NCI-H226 (cell line): ENCODE measurements around the gene SH3BGRL2.
"Not testable (repeated sequence)": the region's sequence is repeated elsewhere in the genome, so short reads cannot be mapped to it uniquely, and the experiment has no call there.

Experiments
- DNase-seq: peaks from one replicate; pipeline ENCODE4 v3.0.0-alpha.2; 2015

SH3BGRL2 gene

DNA sequence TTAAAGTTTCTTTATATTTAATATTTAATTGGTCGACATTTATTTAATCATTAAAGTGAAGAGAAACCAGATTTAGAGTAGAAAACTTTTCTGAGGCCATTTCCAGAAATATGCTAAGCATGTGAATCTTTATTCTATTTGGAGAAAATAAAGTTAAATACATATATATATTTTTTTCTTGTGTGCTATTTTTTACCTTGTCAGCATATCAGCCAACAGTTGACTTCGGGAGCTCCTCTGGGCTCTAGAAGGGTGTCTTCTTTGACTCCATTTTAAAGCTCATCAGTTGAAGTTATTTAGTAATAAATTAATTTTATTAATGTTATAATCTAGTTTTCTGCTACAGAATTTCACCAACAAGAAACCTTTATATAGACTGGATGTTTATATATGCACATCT is 73.1 kb downstream of the SH3BGRL2 start:
- no peak for DNase-seq

DNA sequence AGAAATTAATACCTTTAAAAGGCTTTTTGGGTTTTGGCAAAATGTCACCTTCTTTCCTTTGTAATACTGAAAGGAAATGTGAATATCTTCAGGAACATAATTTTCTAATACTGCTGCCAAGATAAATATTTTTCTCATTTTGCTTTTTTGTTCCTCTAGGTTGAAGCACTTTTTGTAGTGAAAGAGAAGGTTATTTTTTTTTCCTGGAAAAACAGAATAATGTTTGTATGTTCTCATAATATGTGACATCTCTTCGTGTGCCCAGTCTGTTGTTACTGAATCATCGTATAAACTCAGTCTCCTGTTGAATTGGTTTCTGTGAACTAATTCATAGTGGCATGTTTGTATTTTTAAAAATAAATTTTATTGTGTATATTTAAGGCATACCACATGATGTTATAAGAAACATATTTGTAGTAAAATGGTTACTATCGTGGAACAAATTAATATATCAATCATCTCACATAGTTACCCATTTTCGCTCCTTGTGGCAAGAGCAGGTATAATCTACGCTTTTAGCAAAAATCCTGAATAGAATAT is 74.4 kb downstream of the SH3BGRL2 start:
- no peak for DNase-seq

DNA sequence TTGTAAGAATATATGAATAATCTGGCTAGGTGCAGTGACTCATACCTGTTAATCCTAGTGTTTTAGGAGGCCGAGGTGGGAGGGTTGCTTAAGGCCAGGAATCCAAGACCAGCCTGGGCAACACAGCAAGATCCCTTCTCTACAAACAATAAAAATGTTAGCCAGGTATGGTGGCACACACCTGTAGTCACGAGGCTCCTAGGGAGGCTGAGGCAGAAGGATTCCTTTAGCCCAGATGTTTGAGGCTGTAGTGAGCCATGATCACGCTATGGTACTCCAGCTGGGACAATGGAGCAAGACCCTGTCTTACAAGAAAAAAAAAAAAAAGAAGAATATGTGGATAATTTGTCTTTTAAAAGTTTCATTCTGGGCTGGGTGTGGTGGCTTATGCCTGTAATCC is 75.4 kb downstream of the SH3BGRL2 start:
- no peak for DNase-seq

DNA sequence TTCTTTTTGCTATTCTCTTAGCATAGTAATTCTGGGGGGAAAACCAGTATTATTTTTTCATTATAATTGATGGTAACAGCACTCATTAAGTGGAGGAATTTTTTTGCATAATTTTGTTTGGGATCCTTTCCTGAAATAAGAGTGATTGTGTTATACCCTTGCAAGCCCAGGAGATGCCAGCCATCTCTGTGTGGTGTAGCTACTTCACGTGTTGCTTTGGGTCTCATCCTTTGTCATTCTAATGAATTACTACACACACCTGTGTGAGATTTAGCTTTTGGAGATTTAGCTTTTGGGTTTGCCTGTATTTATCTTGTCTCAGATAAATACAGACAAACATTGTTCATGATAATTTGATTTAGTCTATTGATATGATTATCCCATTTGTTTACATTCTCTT is 76.5 kb downstream of the SH3BGRL2 start:
- no peak for DNase-seq

DNA sequence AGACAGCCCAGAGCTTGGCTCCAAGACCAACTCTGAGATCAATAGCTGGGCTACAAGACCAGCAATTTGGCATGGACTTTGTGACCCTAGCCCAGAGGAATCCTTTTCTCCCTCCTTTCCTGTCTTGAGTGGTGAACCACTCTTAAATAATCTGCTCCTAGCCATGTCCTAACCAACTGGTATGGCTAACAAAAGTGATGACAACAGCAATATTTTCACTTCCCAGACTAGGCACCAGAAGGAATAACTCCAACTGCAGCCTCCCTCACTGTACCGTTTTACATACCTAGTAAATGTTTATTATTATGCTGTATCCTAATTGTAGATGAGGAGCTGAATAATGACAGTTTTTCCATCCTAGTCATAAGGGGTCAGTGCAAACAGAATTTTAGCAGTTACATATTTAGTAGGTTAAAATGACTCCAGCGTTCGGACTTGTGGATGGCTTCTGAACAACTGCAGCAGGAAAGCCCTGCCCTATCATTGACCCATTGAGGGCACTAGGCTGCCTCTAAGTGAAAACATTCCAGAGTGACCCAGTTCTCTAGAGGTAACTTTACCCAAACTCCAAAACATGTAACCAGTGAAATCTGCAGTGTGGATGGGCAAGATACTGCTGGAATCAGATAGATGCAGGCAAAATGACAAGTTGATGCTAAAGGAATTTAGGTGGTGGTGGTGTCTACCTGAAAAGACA is 77.1 kb downstream of the SH3BGRL2 start:
- no peak for DNase-seq

DNA sequence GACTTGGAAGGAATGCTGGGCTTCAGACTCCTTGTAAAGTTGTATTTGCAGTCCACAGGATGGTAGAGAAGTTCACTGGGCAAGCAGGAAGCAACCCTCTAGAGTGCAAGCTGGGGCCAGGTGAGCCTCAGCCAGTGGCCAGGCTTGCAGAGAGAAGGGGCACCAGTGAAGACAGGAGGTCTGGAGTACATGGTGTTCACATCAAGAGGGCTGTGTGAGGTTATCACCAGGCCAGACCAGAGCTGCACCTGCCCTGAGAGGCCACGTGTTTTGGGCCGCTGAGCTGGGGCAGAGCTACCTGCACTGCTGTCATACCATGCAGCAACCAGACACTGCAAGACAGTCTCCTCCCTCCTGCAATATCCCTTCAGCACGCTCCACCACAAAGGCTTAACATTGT is 79.0 kb downstream of the SH3BGRL2 start:
- no peak for DNase-seq

DNA sequence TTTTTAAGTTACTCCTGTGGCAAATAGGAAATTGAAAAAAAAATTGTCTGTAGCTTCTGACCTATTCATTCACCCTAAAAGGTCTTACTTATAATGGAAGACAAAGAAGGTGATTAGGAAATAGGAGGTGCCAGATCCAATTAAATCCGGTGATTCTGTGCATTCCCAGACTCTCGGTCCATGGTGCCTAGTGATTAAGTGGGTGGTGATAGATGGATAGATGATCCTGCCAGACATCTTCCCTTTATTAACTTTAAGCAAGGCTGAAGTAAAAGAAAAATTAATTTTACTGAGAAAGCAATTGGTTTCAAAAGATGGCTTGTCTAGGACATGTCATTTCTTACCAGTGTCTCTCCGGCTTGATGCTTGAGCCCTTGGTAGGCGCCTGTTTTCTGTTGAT is 80.0 kb downstream of the SH3BGRL2 start:
- DNase-seq = no peak

DNA sequence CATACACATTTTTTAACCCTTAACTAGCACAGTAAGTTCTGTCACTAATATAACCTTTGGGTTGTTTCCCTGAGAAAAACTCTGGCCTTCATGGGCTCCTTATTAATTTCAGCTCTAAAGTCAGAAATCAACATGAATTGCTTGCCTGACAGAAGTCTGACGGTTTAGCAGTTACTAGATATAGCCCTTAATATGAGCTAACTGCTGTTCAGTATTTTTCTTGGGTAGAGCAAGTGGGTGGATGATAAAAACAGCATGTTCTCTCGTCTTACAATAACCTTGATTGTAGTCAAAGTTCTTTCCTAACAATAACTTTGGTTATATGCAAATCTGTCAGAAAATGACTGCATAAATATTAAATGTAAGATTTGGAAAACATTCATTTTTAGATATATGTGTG is 81.0 kb downstream of the SH3BGRL2 start:
- no peak for DNase-seq

DNA sequence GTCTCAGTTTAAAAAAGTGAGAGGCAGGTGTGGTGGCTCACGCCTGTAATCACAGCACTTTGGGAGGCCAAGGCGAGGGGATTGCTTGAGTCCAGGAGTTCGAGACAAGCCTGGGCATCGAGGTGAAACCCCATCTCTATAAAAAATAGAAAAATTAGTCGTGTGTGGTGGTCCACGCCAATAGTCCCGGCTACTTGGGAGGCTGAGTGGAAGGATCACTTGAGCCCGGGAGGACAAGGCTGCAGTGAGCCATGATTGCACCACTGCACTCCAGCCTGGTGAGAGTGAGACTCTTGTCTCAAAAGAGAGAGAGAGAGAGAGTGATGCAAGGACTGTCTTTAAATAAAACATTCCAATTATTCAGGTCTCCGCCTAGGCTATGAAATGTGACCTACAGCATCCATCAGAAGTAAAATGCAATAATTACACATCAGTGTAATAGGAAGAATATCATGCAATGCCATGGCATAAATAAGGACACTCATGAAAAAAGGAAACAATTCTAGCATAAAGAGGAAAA is 81.5 kb downstream of the SH3BGRL2 start:
- DNase-seq = no peak

DNA sequence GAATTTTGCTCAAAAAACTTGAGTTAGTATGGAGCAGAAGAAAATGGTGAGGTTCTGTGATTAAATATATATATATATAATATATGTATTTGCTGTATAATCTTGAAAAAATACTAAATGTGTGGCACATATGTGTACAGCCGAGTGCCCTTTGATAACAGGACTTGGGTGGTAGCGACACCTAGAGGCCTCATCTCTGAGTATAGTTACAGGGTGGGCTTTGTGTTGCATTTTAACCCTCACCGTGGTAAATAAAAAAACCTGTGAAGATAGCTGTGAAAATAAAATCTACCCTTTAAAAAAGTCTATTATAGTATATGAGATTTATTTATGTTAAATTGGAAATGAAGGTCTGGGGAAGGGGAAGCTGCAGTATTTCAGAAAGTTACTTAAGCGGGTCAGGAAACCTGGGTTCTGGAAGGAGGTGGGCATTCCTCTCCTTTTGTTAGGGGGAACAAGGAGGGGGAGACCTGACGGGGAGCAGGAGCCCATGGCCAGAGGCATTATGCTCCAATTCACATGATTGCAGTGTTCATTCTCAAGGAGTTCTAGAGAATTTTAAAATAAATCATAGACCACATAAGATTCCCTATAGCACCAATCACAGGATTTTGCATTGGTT is 82.7 kb downstream of the SH3BGRL2 start:
- no peak for DNase-seq

DNA sequence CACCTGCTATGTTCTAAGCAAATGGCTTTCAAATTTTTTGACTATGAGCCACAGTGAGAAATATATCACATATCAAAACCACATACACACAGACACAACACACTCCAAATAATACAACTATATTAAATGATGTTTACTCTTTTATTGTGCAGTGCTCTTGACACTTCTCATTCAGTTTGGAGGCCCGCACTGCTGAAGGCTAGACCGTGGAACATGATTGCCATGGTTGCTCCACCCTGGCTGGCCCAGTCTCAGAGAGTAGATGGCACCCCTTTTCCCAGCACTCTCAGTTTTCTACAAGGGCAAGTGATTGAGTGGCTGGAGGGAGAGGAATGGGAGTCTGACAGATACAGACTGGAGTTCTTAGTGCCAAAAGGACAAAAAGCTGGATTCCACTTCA is 86.9 kb downstream of the SH3BGRL2 start:
- DNase-seq = no peak

DNA sequence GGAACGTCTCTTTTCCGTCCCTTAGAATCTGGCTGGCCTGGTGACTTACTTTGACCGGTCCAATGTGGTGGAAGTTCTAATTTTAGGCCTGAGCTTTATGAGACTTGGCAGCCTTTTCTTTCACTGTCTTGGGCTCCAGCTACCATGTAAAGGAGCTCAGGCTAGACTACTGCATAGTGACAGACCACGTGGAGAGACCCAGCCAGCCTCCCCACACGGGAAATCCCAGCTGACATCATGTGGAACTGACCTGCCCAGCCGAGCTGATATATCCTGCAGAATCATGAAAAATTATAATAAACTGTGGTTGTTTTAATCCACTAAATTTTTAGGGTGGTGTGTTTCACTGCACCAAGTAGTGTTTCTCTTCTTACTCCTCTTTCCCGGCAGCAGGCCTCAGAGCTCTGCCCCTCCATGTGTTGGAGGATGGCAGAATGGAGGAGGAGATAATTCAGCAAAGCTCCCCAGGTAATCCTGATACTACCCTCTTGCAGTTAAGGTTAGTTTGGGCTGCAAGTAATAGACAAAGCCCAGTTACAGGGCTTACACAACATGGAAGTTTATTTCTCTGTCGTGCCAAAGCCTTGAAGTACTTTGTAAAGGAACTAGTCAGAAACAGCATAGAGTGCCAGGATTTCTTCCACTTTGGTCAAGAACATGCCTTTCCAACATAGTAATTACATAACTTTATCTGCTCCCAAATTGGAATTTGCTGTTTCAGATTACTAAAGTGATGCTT is 87.5 kb downstream of the SH3BGRL2 start:
- DNase-seq = no peak

DNA sequence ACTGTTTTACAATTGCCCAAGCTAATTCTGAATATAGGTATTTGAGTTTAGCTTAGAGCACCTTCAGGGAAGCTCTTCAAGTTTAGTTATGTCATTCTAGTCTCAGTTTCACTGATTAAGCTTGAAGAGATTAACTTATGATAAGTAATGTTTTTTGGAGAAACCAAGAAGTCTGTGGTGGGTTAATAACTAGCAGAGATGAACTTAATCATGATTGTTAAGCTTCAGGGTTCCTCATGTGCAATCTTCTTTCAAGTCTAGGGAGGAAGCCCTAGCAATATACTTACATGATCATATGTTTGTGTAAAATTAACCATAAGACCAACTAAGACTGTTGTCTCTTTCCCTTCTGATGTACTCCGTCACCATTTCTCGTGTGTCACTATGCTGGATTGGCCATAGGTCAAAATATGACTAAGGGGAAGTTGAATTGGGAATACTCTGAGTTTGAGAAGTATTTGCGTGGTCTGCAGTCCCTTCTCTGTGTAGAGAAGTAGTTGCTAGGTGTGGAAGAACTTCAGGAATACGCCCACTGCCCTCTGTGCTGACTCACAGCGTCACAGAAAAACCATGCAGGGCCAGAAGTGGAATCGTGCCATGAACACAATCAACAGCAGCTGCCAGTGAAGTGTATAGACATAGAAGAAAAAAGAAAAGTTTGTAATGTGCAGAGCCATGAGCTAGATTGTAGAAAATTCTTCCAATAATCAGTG is 88.3 kb downstream of the SH3BGRL2 start:
- DNase-seq = no peak

DNA sequence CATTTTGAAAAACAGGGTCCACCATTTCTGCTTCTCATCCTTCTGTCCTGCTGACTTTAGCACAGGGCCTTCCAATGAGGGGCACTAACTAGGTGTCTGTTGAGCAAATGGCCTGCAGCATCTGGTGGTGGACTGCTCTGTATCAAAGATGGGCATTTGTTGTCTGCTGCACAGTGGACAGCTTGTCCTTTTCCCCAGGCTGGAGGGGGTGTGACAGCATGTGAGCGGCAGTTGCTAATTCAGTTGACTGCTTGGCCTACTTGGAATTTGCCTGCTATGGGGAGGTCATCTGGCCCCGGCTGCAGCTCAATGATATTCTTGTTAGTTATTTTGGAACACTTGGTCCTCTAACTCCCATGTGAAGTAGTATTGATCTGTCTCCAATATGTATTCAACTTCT is 93.7 kb downstream of the SH3BGRL2 start:
- no peak for DNase-seq

DNA sequence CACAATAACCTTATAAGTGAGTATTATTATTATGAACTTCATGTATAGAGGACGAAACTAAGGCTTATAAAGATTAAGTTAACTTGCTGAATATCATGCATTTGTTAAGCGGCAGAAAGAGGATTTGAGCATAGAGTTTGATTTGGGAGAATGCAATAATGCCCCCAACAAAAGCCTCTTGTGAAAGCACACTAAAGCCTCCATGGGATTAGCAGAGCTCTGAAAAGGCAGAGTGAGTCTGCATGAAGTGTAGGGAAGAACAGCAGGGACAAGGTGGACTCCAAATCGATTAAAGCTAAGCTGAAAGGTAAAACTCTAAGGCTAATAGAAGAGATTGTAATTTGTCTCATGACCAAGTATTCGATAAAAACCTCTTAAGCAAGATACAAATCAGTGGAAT is 100.3 kb downstream of the SH3BGRL2 start:
- DNase-seq = no peak

DNA sequence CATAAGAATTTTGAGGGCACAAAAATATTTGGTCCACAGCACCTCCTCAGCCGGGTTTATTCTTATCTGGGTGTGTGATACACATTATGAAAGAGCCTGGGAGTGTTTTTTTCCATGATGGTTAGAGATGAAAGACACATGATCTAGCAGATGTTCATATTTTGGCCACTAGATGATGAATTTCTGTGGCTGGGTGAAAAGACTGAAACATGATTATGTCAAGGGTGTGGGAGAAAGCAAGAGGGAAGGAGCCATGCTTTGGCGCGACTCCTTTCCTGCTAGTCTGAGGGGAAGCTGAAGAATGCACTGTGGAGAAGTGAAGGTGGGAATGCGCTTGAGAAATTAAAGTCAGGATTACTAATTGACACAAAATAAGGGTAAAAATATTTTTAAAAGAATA is 102.3 kb downstream of the SH3BGRL2 start:
- DNase-seq = no peak

DNA sequence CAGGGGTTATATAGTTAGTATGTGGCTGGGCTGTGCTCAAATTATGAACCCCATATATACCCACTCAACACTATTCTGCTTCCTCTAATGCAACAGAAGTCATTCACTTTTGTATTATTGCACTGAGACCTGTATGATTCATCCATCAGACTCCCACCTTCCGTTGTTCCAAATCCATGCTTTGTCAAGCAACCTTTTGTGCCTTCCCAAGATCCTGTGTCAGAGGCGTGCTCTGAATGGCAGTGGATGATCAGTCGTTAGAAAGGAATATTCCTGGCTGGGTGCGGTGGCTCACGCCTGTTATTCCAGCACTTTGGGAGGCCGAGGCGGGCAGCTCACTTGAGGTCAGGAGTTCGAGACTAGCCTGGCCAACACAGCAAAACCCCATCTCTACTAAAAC is 103.2 kb downstream of the SH3BGRL2 start:
- DNase-seq = no peak

DNA sequence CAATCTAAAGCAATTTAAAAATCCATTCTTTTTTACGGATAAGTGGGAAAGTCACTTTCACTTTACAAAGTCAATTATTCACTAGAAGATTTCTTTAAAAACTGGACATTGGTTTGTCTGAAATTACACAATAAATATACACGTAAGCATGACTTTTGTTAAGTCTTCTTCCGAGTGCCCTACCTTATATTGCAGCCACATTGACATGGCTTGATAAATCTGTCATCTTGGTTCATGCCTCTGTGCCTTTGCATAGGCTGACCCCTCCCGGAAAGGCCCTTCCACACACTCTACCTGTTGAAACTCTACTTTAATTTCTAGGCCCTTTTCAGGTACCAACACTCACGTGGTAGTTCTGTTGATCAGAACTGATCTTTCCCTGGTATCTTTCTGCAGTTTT is 104.1 kb downstream of the SH3BGRL2 start:
- no peak for DNase-seq

DNA sequence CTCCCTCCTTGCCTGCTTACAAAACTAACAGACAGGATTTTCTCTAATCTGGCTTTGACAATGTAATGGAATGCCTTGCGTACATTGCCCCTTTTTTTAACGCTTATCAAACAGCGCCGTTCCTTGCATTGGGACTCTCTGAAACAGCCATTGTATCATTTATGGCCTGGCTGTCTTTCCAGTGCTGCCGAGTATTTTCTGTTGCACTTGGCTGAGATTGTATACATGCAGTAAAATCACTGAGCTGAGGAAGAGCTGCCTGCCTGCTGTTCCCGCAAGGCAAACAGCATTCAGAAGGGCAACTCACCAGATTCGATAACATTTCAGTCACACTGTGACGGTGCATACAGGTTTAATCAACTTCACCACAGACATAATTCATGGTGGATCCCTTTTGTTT is 106.0 kb downstream of the SH3BGRL2 start:
- no peak for DNase-seq

DNA sequence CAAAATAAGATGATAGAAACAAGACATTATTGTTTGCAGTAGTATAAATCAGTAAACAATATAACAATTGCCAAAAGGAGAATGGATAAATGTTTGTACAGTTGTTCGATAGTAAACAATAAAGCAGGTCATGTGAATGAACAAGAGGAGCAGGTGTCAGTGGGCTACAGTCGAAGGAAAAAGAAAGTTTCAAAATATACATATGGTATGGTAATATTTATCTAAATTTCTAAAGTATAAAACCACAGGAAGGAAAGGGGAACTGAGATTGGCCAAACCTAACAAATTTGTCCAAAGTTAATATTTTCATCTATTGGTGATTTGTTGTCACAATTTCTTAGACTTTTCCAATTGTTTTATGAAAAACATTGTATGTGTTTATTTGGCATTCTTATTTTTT is 110.9 kb downstream of the SH3BGRL2 start:
- no peak for DNase-seq

DNA sequence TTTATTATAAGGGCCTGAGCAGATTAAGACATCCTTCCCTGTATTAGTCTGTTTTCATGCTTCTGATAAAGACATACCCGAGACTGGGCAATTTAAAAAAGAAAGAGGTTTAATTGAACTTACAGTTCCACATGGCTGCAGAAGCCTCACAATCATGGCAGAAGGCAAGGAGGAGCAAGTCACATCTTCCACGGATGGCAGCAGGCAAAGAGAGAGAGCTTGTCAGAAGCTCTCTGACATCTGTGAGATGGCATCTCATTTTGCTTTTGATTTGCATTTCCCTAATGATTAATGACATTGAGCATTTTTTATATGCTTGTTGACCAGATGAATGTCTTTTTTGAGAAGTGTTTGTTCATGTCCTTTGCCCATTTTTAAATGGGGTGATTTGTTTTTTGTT is 114.2 kb downstream of the SH3BGRL2 start:
- not testable (repeated sequence) for DNase-seq

DNA sequence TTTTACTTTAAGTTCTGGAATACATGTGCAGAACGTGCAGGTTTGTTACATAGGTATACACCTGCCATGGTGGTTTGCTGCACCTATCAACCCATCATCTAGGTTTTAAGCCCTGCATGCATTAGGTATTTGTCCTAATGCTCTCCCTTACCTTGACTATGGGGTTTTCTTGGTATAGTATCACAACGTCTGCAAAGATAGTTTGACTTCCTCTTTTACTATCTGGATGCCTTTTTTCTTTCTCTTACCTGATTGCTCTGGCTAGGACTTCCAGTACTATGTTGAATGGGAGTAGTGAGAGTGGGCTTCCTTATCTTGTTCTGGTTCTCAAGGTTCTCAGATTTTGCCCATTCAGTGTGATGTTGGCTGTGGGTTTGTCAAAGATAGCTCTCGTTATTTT is 115.2 kb downstream of the SH3BGRL2 start:
- not testable (repeated sequence) for DNase-seq

DNA sequence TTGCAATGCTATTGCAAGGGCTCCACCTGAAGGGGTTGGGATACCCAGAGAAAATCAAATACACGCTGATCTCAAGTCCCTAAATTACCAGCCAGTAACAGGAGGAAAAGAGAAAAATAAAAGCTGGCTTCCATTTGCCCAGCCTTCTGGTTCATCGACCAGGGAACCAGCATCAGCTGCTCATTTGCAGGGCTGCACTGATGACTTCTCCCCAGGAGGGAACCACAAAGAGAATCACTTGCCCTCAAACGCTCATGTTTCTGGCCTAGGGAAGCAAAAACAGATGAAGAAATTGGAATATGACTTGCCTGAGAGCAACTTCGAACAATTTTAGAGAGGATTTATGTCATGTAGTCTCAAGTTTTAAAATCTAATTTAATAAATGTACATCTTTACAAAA is 119.7 kb downstream of the SH3BGRL2 start:
- no peak for DNase-seq
